Lung (tissue), 12 donors: ENCODE measurements around the gene CCDC134. TPM values are rescaled to one million over a fixed set of nuclear protein-coding genes. Genes with fewer than 3 reads are reported as not detected.

Experiments used
- ATAC-seq: fragments of 200-7000 bp; cut with Tn5 transposase; one replicate; pipeline ENCODE4 v1.9.1; 2020; ENCODE audit warnings: moderate number of reproducible peaks; ENCODE audit not compliant: insufficient read depth, low FRiP score
- DNase-seq, 3 donors: peaks; one replicate each; pipeline ENCODE4 v3.0.0-alpha.2; 2013 to 2017
- H3K27ac ChIP-seq, 2 donors: one replicate each; pipeline ENCODE4 v1.5.1; 2013; ENCODE audit warnings: mild to moderate bottlenecking in 2 of 2, moderate library complexity in 2 of 2, control low read depth in 1 of 2, inconsistent platforms in 1 of 2, low read depth in 1 of 2, low read length in 1 of 2
- H3K27me3 ChIP-seq, 3 donors: one replicate each; pipeline ENCODE4 v1.5.1; 2013; ENCODE audit warnings: low read length in 2 of 3; ENCODE audit not compliant: control insufficient read depth in 3 of 3, insufficient read depth in 3 of 3
- H3K36me3 ChIP-seq, 4 donors: one replicate each; pipeline ENCODE4 v1.5.1; 2013; ENCODE audit warnings: low read length in 4 of 4, mild to moderate bottlenecking in 1 of 4, moderate library complexity in 1 of 4; ENCODE audit not compliant: control insufficient read depth in 4 of 4, insufficient read depth in 4 of 4
- H3K4me1 ChIP-seq, 5 donors: one replicate each; pipeline ENCODE4 v1.5.1; 2013; ENCODE audit warnings: low read length in 5 of 5, mild to moderate bottlenecking in 2 of 5, moderate library complexity in 1 of 5; ENCODE audit not compliant: control insufficient read depth in 5 of 5, insufficient read depth in 5 of 5
- H3K4me3 ChIP-seq: one replicate; pipeline ENCODE4 v1.5.1; 2013; ENCODE audit warnings: mild to moderate bottlenecking, control low read depth, moderate library complexity
- H3K9ac ChIP-seq, 2 donors: one replicate each; pipeline ENCODE4 v1.5.1; 2013; ENCODE audit warnings: low read length in 2 of 2, control low read depth in 1 of 2; ENCODE audit not compliant: insufficient read depth in 1 of 2
- H3K9me3 ChIP-seq, 4 donors: one replicate each; pipeline ENCODE4 v1.5.1; 2013; ENCODE audit warnings: low read length in 3 of 4, mild to moderate bottlenecking in 1 of 4, moderate library complexity in 1 of 4; ENCODE audit not compliant: control insufficient read depth in 4 of 4, insufficient read depth in 3 of 4
- WGBS, 2 donors: extraction: QIAGEN DNeasy Blood & Tissue Kit; methylation state at CpG; one replicate each; pipeline ENCODE4 v1.1.7; 2013; 5-methylcytosine and 5-hydroxymethylcytosine counted together
- polyA plus RNA-seq, 2 donors: library from polyadenylated mRNA; stranded (reverse); fragments of 200-250 nt; gene quantifications; one replicate each; pipeline ENCODE4 v1.2.1, GENCODE V29; 2013
- total RNA-seq, 2 donors: library from RNA; depleted of rRNA in 1 of 2; stranded (reverse); fragments of >200 nt in 1 of 2; gene quantifications; one replicate each; pipeline ENCODE4 v1.2.1, GENCODE V29; 2014 to 2021
- TF ChIP-seq, protein P1 (sequence below): IDR thresholded peaks from 2 replicates; pipeline ENCODE4 v1.5.1; 2012; ENCODE audit warnings: mild to moderate bottlenecking; ENCODE audit errors: control extremely low read depth, extremely low read depth
- donor health status: control.
- donor health status: control.
- donor health status: Bipolar disorder and iron deficiency.
- donor health status: healthy.
- donor health status: DM: yes; HTN: yes; CAD: no.

Gene CCDC134
- total and polyA plus RNA-seq, 4 donors, result 2.5 to 10.6 (median 7.0) TPM

DNA sequence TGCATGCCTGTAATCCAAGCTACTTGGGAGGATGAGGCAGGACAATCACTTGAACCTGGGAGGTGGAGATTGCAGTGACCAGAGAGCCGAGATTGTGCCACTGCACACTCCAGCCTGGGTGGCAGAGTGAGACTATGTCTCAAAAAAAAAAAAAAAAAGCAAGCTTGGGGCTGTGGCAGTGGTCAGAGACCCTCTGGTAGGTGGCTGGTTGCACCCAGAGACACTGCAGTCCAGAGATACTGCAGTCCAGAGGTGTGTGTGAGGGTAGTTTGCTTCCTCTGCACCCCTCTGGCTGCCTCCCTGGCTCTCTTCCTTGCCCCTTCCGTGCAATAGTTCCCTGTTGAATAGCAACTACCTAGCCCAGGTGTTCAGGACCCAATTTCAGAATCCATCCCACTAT, 1.7 kb upstream of the CCDC134 start:
- DNase-seq, result no peak
- H3K9ac ChIP-seq, result no peak overlapping the region
- H3K27me3 ChIP-seq, result no peaks in the 10 kb centered on the region
- no peak for ATAC-seq
- WGBS, 2 donors, result 96 to 97% methylated on average over 2 of the region's 2 CpGs
- no peaks in the 10 kb centered on the region for H3K9me3 ChIP-seq
- H3K4me3 ChIP-seq, result no peak overlapping the region
- H3K36me3 ChIP-seq, result peaks cover 0 to 1% (median 0%) of the 10 kb centered on the region in 4 donors
- H3K27ac ChIP-seq, result no peak overlapping the region
- TF ChIP-seq, protein P1, sequence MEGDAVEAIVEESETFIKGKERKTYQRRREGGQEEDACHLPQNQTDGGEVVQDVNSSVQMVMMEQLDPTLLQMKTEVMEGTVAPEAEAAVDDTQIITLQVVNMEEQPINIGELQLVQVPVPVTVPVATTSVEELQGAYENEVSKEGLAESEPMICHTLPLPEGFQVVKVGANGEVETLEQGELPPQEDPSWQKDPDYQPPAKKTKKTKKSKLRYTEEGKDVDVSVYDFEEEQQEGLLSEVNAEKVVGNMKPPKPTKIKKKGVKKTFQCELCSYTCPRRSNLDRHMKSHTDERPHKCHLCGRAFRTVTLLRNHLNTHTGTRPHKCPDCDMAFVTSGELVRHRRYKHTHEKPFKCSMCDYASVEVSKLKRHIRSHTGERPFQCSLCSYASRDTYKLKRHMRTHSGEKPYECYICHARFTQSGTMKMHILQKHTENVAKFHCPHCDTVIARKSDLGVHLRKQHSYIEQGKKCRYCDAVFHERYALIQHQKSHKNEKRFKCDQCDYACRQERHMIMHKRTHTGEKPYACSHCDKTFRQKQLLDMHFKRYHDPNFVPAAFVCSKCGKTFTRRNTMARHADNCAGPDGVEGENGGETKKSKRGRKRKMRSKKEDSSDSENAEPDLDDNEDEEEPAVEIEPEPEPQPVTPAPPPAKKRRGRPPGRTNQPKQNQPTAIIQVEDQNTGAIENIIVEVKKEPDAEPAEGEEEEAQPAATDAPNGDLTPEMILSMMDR, result no peak
- H3K4me1 ChIP-seq, result peaks cover 0 to 22% (median 11%) of the 10 kb centered on the region in 5 donors

GRCh38 chr22:41799486-41800347, 762 bp upstream of the CCDC134 start:
- Histone ChIP-seq H3K4me1 (peaks cover 0 to 22% (median 11%) of the 10 kb centered on the region in 5 donors), H3K27me3 (no peaks in the 10 kb centered on the region), H3K9ac (peak overlapping the region; percentile 52 to 65), H3K27ac (peak overlapping the region; percentile 86 to 94), H3K36me3 (peaks cover 0 to under 1% (median 0%) of the 10 kb centered on the region in 4 donors), H3K9me3 (no peaks in the 10 kb centered on the region), H3K4me3 (peak overlapping the region; percentile 91)
- DNase-seq, result peak in 2 of 3 donors; percentile 56 to 59
- TF ChIP-seq, protein P1, result no peak
- peak; percentile 32 for ATAC-seq
- 11 to 15% methylated on average over 38 of the region's 38 CpGs for WGBS, 2 donors

DNA sequence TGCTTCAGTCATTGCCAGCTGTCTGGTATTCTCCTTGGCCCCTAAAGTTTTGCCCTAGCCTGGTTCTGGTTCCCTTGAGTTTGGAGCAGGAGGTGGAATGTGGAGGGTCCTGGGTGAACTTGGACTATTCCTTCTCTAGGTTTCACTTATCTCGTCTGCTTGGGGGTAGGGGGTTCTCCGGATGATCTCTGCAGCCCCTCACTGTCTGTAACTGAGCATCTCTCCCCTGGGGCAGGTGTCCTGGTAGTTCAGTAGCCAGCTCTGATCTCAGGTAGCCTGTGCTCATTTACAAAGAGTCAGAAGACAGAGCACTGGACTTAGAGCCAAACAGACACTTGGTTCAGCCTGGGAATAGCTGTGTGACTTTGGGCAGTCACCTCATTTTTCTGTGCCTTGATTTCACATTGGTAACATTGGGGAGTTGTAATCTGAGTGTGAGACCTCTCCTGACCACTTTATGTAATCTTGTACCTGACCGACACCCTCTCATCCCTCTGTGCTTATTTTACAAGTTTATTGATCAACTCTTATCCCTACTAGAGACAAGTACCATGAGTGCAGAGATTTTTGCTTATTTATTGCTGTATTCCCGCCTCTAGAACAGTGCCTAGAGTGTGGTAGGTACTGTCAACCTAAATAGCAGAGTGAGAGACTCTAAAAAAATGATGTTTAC, 804 bp downstream of the CCDC134 start:
- DNase-seq, result peak in 1 of 3 donors; percentile 2
- Histone ChIP-seq H3K4me3 (peak overlapping the region; percentile 91), H3K36me3 (no peaks in the 10 kb centered on the region), H3K4me1 (peaks cover 0 to 22% (median 11%) of the 10 kb centered on the region in 5 donors), H3K9ac (peak overlapping the region; percentile 72 to 80), H3K27ac (peak overlapping the region in 1 of 2 donors; percentile 94), H3K27me3 (no peaks in the 10 kb centered on the region), H3K9me3 (no peaks in the 10 kb centered on the region)
- TF ChIP-seq, protein P1, result no peak
- 23 to 36% methylated on average over 4 of the region's 4 CpGs for WGBS, 2 donors
- no peak for ATAC-seq
